PC-9 (cell line): ENCODE data around the gene PSMB9.

ENCODE experiments used
- EZH2 ChIP-seq: fragments of 200-600 bp; sonication (generic); IDR thresholded peaks from 2 replicates; pipeline ENCODE4 v1.8.0; 2017; ENCODE audit warnings: antibody characterized with exemption, low read depth
- TF ChIP-seq, protein P1 (sequence below): fragments of 200-600 bp; sonication (generic); conservative IDR thresholded peaks from 2 replicates; pipeline ENCODE4 v1.6.1; 2017; ENCODE audit warnings: mixed run types, antibody characterized with exemption, mild to moderate bottlenecking, moderate library complexity

DNA sequence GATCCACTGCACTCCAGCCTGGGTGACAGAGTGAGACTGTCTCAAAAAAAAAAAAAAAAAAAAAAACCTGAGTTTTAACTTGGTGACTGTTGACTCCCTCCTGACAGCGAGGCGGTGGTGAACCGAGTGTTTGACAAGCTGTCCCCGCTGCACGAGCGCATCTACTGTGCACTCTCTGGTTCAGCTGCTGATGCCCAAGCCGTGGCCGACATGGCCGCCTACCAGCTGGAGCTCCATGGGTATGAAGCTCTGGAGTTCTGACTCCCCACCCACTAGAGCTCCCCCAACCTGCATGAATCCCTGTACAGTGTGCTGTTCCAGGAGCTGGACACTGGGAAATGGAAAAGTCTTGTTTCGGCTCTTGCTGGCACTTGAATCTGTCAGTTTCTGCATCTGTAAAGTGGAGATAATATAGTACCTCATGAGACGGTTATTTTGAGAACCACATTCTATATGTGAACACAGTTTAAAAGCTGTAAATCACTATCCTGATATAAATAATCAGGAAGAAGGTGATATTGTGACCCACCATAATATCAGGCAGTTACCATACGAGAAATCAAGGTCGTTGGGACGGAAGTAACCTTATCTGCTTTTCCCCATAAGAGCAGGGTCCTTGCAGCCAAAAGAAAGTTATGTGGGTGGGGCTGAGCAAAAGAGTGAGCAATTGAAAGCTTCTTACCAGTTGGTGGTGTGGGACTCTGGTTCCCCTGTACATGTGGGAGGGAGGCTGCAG, 3.3 kb downstream of the PSMB9 start:
- TF ChIP-seq, protein P1, sequence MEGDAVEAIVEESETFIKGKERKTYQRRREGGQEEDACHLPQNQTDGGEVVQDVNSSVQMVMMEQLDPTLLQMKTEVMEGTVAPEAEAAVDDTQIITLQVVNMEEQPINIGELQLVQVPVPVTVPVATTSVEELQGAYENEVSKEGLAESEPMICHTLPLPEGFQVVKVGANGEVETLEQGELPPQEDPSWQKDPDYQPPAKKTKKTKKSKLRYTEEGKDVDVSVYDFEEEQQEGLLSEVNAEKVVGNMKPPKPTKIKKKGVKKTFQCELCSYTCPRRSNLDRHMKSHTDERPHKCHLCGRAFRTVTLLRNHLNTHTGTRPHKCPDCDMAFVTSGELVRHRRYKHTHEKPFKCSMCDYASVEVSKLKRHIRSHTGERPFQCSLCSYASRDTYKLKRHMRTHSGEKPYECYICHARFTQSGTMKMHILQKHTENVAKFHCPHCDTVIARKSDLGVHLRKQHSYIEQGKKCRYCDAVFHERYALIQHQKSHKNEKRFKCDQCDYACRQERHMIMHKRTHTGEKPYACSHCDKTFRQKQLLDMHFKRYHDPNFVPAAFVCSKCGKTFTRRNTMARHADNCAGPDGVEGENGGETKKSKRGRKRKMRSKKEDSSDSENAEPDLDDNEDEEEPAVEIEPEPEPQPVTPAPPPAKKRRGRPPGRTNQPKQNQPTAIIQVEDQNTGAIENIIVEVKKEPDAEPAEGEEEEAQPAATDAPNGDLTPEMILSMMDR, result no peak
- TF ChIP-seq EZH2, result no peak
